ENCODE data around the gene SEMA4G.

SEMA4G gene

DNA sequence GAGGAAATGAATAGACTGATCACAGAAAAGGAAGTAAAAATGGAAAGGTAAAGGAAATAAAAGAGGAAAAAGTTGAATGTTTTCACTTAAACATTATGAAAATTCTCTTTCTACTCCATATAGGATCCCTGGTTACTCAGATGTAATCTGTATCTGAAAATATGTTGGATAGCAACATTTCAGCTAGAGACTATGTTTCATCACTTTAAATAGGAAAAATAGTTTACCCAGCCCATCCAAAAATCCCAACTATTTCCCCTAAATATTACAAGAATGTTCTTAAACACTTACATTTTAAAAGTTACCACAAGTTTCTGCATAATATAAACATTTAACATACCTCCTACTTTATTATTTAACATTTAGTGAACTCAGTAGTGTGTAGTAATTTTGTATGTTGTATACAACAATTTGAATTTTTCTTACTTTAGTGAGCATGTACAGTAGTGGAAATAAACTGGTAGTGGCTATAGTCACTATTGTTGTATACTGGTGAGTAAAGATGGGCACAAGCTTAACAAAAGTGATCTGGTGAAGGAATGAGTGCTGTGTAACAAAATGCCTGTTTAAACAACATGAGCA lies 29.4 kb upstream of the SEMA4G start:
- H3F3A ChIP-seq (ENCODE audit: insufficient read depth), result peaks cover 3% of the 10 kb centered on the region; the same call in 1 of the 2 replicates
- H3K36me3 ChIP-seq (ENCODE audit: low read length), result peaks cover 40% of the 10 kb centered on the region
- no peak for TF ChIP-seq EZH2phosphoT487 (conservative IDR thresholded peaks at IDR 0.05; ENCODE audit: low read length)
- TF ChIP-seq, protein P1, sequence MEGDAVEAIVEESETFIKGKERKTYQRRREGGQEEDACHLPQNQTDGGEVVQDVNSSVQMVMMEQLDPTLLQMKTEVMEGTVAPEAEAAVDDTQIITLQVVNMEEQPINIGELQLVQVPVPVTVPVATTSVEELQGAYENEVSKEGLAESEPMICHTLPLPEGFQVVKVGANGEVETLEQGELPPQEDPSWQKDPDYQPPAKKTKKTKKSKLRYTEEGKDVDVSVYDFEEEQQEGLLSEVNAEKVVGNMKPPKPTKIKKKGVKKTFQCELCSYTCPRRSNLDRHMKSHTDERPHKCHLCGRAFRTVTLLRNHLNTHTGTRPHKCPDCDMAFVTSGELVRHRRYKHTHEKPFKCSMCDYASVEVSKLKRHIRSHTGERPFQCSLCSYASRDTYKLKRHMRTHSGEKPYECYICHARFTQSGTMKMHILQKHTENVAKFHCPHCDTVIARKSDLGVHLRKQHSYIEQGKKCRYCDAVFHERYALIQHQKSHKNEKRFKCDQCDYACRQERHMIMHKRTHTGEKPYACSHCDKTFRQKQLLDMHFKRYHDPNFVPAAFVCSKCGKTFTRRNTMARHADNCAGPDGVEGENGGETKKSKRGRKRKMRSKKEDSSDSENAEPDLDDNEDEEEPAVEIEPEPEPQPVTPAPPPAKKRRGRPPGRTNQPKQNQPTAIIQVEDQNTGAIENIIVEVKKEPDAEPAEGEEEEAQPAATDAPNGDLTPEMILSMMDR (IDR thresholded peaks at IDR 0.05; ENCODE audit: insufficient read depth, low read length, poor library complexity, severe bottlenecking), result no peak

GRCh38 chr10:100942229-100942628 lies 27.1 kb upstream of the SEMA4G start:
- no peaks in the 10 kb centered on the region for H4K20me1 ChIP-seq (ENCODE audit: low read depth, low read length)

More for the DNA sequence above, 29.4 kb upstream of the SEMA4G start:
- Histone ChIP-seq H3K4me2 (ENCODE audit: low read depth, low read length, poor library complexity, severe bottlenecking) (no peak overlapping the region), H4K20me1 (ENCODE audit: low read depth, low read length) (no peaks in the 10 kb centered on the region), H3K9ac (ENCODE audit: low read length) (no peak overlapping the region), H3K9me2 (replicated peaks; ENCODE audit: insufficient read depth, low read length) (no peaks in the 10 kb centered on the region), H2AFZ (ENCODE audit: low read depth, low read length, severe bottlenecking) (no peak overlapping the region), H3K4me3 (ENCODE audit: insufficient read depth, low read length, poor library complexity, severe bottlenecking) (no peak overlapping the region), H3K9me3 (ENCODE audit: insufficient read depth, low read length) (no peaks in the 10 kb centered on the region), H3K79me2 (ENCODE audit: insufficient read depth, low read length) (no peaks in the 10 kb centered on the region), H3K27me3 (ENCODE audit: low read length) (no peaks in the 10 kb centered on the region), H3K27ac (ENCODE audit: low read depth, low read length) (no peak overlapping the region)

DNA sequence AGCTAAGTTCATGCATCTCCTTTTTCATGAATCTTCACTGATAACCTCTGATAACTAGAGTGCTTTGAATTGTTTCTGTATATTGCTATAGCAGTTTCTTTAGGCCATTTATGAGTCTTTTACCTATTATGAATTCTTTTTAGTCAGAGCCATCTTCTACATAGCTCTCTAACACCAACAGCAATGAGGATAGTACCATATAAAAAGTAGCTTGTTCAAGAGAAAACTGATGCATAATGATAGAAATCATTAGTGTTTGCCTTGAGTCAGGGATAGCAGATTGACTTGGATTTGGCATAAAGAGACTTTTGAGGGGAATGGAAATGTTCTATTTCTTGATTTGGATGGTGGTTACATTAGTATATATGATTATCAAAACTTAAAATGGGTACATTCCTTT lies 25.8 kb upstream of the SEMA4G start:
- peaks cover 61% of the 10 kb centered on the region for H3K36me3 ChIP-seq (ENCODE audit: low read length)
- TF ChIP-seq, protein P1 (IDR thresholded peaks at IDR 0.05; ENCODE audit: insufficient read depth, low read length, poor library complexity, severe bottlenecking), result no peak
- no peak for TF ChIP-seq EZH2phosphoT487 (conservative IDR thresholded peaks at IDR 0.05; ENCODE audit: low read length)
- no peak overlapping the region for H3K9ac ChIP-seq (ENCODE audit: low read length)
- H3K4me3 ChIP-seq (ENCODE audit: insufficient read depth, low read length, poor library complexity, severe bottlenecking), result no peak overlapping the region
- H3K9me3 ChIP-seq (ENCODE audit: insufficient read depth, low read length), result no peaks in the 10 kb centered on the region
- H3K4me2 ChIP-seq (ENCODE audit: low read depth, low read length, poor library complexity, severe bottlenecking), result no peak overlapping the region
- H3K9me2 ChIP-seq (replicated peaks; ENCODE audit: insufficient read depth, low read length), result no peaks in the 10 kb centered on the region
- H2AFZ ChIP-seq (ENCODE audit: low read depth, low read length, severe bottlenecking), result no peak overlapping the region
- no peaks in the 10 kb centered on the region for H3K79me2 ChIP-seq (ENCODE audit: insufficient read depth, low read length)
- no peak overlapping the region for H3K27ac ChIP-seq (ENCODE audit: low read depth, low read length)
- H3K27me3 ChIP-seq (ENCODE audit: low read length), result no peaks in the 10 kb centered on the region
- peaks cover 10% of the 10 kb centered on the region; the same call in 1 of the 2 replicates for H3F3A ChIP-seq (ENCODE audit: insufficient read depth)
- no peaks in the 10 kb centered on the region for H4K20me1 ChIP-seq (ENCODE audit: low read depth, low read length)

More at GRCh38 chr10:100942229-100942628, 27.1 kb upstream of the SEMA4G start:
- no peak overlapping the region for H3K27ac ChIP-seq (ENCODE audit: low read depth, low read length)
- H3K79me2 ChIP-seq (ENCODE audit: insufficient read depth, low read length), result no peaks in the 10 kb centered on the region
- peaks cover 9% of the 10 kb centered on the region; the same call in 1 of the 2 replicates for H3F3A ChIP-seq (ENCODE audit: insufficient read depth)
- no peak for TF ChIP-seq EZH2phosphoT487 (conservative IDR thresholded peaks at IDR 0.05; ENCODE audit: low read length)
- TF ChIP-seq, protein P1 (IDR thresholded peaks at IDR 0.05; ENCODE audit: insufficient read depth, low read length, poor library complexity, severe bottlenecking), result no peak
- H3K4me3 ChIP-seq (ENCODE audit: insufficient read depth, low read length, poor library complexity, severe bottlenecking), result no peak overlapping the region
- no peak overlapping the region for H2AFZ ChIP-seq (ENCODE audit: low read depth, low read length, severe bottlenecking)
- H3K36me3 ChIP-seq (ENCODE audit: low read length), result peaks cover 62% of the 10 kb centered on the region
- H3K9me2 ChIP-seq (replicated peaks; ENCODE audit: insufficient read depth, low read length), result no peaks in the 10 kb centered on the region
- H3K9ac ChIP-seq (ENCODE audit: low read length), result no peak overlapping the region
- H3K9me3 ChIP-seq (ENCODE audit: insufficient read depth, low read length), result no peaks in the 10 kb centered on the region
- no peaks in the 10 kb centered on the region for H3K27me3 ChIP-seq (ENCODE audit: low read length)
- H3K4me2 ChIP-seq (ENCODE audit: low read depth, low read length, poor library complexity, severe bottlenecking), result no peak overlapping the region
